Stimulated activated CD8-positive, alpha-beta memory T cell treated with anti-CD3 and anti-CD28 coated beads, Interleukin-15, amount 100 ng/mL, for 4 hours (primary cell): ENCODE measurements around the gene ZFP62.
"Not testable (repeated sequence)": the region's sequence is repeated elsewhere in the genome, so short reads cannot be mapped to it uniquely, and the experiment has no call there.

Experiments
- DNase-seq, 2 donors: peaks; one replicate each; pipeline ENCODE4 v3.0.0-alpha.2; 2020; ENCODE audit warnings: low read depth in 2 of 2

The ZFP62 gene

GRCh38 chr5:180830253-180831138 is 30.6 kb downstream of the ZFP62 start:
- DNase-seq: peak; percentile 40 to 44

- DNase-seq: no peak
Observed at GRCh38 chr5:180829726-180830125, 31.4 kb downstream of the ZFP62 start.

- not testable (repeated sequence) for DNase-seq
Observed at GRCh38 chr5:180828756-180829531, 32.1 kb downstream of the ZFP62 start.

- DNase-seq: not testable (repeated sequence)
Observed at GRCh38 chr5:180827374-180827773, 33.7 kb downstream of the ZFP62 start.

GRCh38 chr5:180825768-180826525 is 35.1 kb downstream of the ZFP62 start:
- no peak for DNase-seq

- DNase-seq: no peak
Observed at GRCh38 chr5:180824630-180825476, 36.2 kb downstream of the ZFP62 start.

GRCh38 chr5:180823940-180824629 is 37.0 kb downstream of the ZFP62 start:
- no peak for DNase-seq

GRCh38 chr5:180823346-180823745 is 37.7 kb downstream of the ZFP62 start:
- DNase-seq: no peak

- no peak for DNase-seq
Observed at GRCh38 chr5:180821538-180821937, 39.5 kb downstream of the ZFP62 start.

- no peak for DNase-seq
Observed at GRCh38 chr5:180820788-180821321, 40.2 kb downstream of the ZFP62 start.

GRCh38 chr5:180818677-180819341 is 42.3 kb downstream of the ZFP62 start:
- no peak for DNase-seq

- DNase-seq: no peak
Observed at GRCh38 chr5:180817893-180818674, 43.0 kb downstream of the ZFP62 start.

GRCh38 chr5:180816608-180817534 is 44.2 kb downstream of the ZFP62 start:
- DNase-seq: no peak

GRCh38 chr5:180815293-180815917 is 45.7 kb downstream of the ZFP62 start:
- no peak for DNase-seq

GRCh38 chr5:180813420-180813819 is 47.7 kb downstream of the ZFP62 start:
- no peak for DNase-seq

GRCh38 chr5:180811623-180812124 is 49.4 kb downstream of the ZFP62 start:
- no peak for DNase-seq

GRCh38 chr5:180810959-180811622 is 50.0 kb downstream of the ZFP62 start:
- DNase-seq: no peak
